Measurements from ENCODE around the gene CADM2.

The CADM2 gene

DNA sequence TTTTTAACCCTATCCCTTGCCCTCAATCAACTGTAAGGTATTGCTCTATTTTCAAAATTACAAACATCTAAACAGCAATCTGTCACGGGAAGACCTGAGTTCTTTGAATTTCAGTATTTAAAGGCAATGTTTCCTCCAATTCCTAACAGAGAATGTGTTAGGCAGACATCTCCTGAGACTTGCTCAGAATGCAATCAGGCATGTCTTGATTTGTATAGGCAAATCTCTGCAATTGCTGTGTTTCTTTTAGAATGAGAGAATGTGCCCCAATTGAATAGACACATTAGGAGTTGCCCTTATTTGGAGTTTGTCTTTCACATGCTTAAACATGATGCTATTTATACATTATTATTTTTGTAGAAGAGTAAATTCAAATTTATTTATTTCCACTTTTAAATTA, 205.6 kb downstream of the CADM2 start:
- H3K27me3 ChIP-seq (ENCODE audit: control insufficient read depth in 1 of 2, insufficient read depth in 2 of 2, low read length in 2 of 2), result no peaks in the 10 kb centered on the region
- no peak overlapping the region for H3K27ac ChIP-seq (ENCODE audit: low read depth, low read length)
- H3K9me3 ChIP-seq (ENCODE audit: control insufficient read depth in 1 of 2, low read length in 2 of 2), result no peaks in the 10 kb centered on the region
- no peaks in the 10 kb centered on the region for H3K36me3 ChIP-seq (ENCODE audit: control insufficient read depth in 1 of 2, insufficient read depth in 2 of 2, low read length in 2 of 2)
- H3K4me1 ChIP-seq (ENCODE audit: control insufficient read depth in 1 of 2, insufficient read depth in 2 of 2, low read length in 2 of 2), result no peaks in the 10 kb centered on the region
- no peak overlapping the region for H3K9ac ChIP-seq (ENCODE audit: low read depth in 1 of 2, low read length in 2 of 2)
- H3K4me3 ChIP-seq (ENCODE audit: low read depth in 1 of 2, low read length in 2 of 2), result no peak overlapping the region

DNA sequence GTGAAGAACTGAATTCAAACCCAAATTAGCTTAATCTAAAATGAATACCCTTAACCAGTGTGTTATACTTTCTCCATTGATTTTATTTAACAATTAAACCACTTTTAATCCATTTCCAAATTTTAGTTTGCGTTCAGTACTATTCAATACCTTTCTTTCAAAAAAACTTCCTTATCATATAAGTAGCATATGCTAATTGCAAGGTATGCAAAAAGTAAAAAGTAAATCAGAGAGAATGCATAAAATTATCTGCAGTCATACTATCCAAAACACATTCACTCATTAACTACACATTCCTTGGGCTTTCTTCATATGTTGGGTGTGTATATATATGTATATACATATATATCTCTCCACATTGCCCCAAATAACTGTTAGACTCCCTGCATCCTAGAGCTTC, 208.8 kb downstream of the CADM2 start:
- no peaks in the 10 kb centered on the region for H3K27me3 ChIP-seq (ENCODE audit: control insufficient read depth in 1 of 2, insufficient read depth in 2 of 2, low read length in 2 of 2)
- H3K4me1 ChIP-seq (ENCODE audit: control insufficient read depth in 1 of 2, insufficient read depth in 2 of 2, low read length in 2 of 2), result no peaks in the 10 kb centered on the region
- peaks cover 0 to 2% of the 10 kb centered on the region in 2 donors for H3K9me3 ChIP-seq (ENCODE audit: control insufficient read depth in 1 of 2, low read length in 2 of 2)
- no peak overlapping the region for H3K9ac ChIP-seq (ENCODE audit: low read depth in 1 of 2, low read length in 2 of 2)
- no peaks in the 10 kb centered on the region for H3K36me3 ChIP-seq (ENCODE audit: control insufficient read depth in 1 of 2, insufficient read depth in 2 of 2, low read length in 2 of 2)
- no peak overlapping the region for H3K4me3 ChIP-seq (ENCODE audit: low read depth in 1 of 2, low read length in 2 of 2)
- no peak overlapping the region for H3K27ac ChIP-seq (ENCODE audit: low read depth, low read length)

GRCh38 chr3:85170646-85171045, 211.9 kb downstream of the CADM2 start:
- H3K27ac ChIP-seq (ENCODE audit: low read depth, low read length), result no peak overlapping the region

DNA sequence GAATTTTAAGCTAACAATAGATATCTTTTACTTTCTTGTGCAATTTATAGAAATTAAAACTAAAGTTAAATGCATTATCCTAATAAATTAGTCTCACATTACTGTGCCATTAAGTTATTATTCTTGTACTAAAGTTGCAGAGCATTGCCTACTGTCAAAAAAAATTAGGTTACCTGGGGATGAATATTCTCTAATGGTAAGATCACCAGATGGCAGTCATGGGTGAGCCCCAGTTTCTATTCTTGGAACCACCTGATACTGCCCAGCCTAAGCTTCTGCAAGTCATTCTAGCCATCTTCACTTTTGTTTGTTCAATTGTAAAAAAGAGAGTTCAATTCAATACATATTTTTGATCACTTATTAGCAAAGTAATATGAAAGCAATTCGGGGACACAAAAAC, 213.2 kb downstream of the CADM2 start:
- Histone ChIP-seq H3K36me3 (ENCODE audit: control insufficient read depth in 1 of 2, insufficient read depth in 2 of 2, low read length in 2 of 2) (no peaks in the 10 kb centered on the region), H3K27me3 (ENCODE audit: control insufficient read depth in 1 of 2, insufficient read depth in 2 of 2, low read length in 2 of 2) (no peaks in the 10 kb centered on the region), H3K4me1 (ENCODE audit: control insufficient read depth in 1 of 2, insufficient read depth in 2 of 2, low read length in 2 of 2) (no peaks in the 10 kb centered on the region), H3K9ac (ENCODE audit: low read depth in 1 of 2, low read length in 2 of 2) (no peak overlapping the region), H3K4me3 (ENCODE audit: low read depth in 1 of 2, low read length in 2 of 2) (no peak overlapping the region), H3K27ac (ENCODE audit: low read depth, low read length) (no peak overlapping the region), H3K9me3 (ENCODE audit: control insufficient read depth in 1 of 2, low read length in 2 of 2) (peaks cover 0 to 2% of the 10 kb centered on the region in 2 donors)

More at GRCh38 chr3:85170646-85171045, 211.9 kb downstream of the CADM2 start:
- no peaks in the 10 kb centered on the region for H3K36me3 ChIP-seq (ENCODE audit: control insufficient read depth in 1 of 2, insufficient read depth in 2 of 2, low read length in 2 of 2)
- no peak overlapping the region for H3K4me3 ChIP-seq (ENCODE audit: low read depth in 1 of 2, low read length in 2 of 2)
- no peak overlapping the region for H3K9ac ChIP-seq (ENCODE audit: low read depth in 1 of 2, low read length in 2 of 2)
- H3K9me3 ChIP-seq (ENCODE audit: control insufficient read depth in 1 of 2, low read length in 2 of 2), result peaks cover 0 to 2% of the 10 kb centered on the region in 2 donors
- H3K27me3 ChIP-seq (ENCODE audit: control insufficient read depth in 1 of 2, insufficient read depth in 2 of 2, low read length in 2 of 2), result no peaks in the 10 kb centered on the region
- H3K4me1 ChIP-seq (ENCODE audit: control insufficient read depth in 1 of 2, insufficient read depth in 2 of 2, low read length in 2 of 2), result no peaks in the 10 kb centered on the region

DNA sequence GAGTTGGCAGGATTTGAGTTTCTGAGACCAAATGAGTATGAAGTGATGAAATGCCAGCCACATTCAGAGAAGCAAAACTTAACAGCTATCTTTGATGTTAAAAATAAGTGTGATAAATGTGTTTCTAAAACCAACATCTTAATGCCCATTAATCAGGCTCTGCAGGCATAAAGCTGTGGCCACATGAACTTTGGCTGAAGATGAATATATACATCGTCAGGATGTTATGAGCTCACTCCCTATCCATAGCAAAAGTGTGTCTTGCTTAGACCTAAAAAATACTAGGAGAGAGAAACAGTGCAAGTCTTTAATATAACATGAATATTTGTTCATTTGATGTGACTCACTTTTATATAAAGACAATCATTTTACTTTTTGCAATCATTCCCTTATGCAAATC, 218.0 kb downstream of the CADM2 start:
- Histone ChIP-seq H3K4me1 (ENCODE audit: control insufficient read depth in 1 of 2, insufficient read depth in 2 of 2, low read length in 2 of 2) (no peaks in the 10 kb centered on the region), H3K9me3 (ENCODE audit: control insufficient read depth in 1 of 2, low read length in 2 of 2) (no peaks in the 10 kb centered on the region), H3K9ac (ENCODE audit: low read depth in 1 of 2, low read length in 2 of 2) (no peak overlapping the region), H3K4me3 (ENCODE audit: low read depth in 1 of 2, low read length in 2 of 2) (no peak overlapping the region), H3K27me3 (ENCODE audit: control insufficient read depth in 1 of 2, insufficient read depth in 2 of 2, low read length in 2 of 2) (no peaks in the 10 kb centered on the region), H3K27ac (ENCODE audit: low read depth, low read length) (no peak overlapping the region), H3K36me3 (ENCODE audit: control insufficient read depth in 1 of 2, insufficient read depth in 2 of 2, low read length in 2 of 2) (no peaks in the 10 kb centered on the region)

- H3K27me3 ChIP-seq (ENCODE audit: control insufficient read depth in 1 of 2, insufficient read depth in 2 of 2, low read length in 2 of 2), result no peaks in the 10 kb centered on the region
- H3K9ac ChIP-seq (ENCODE audit: low read depth in 1 of 2, low read length in 2 of 2), result no peak overlapping the region
- no peaks in the 10 kb centered on the region for H3K36me3 ChIP-seq (ENCODE audit: control insufficient read depth in 1 of 2, insufficient read depth in 2 of 2, low read length in 2 of 2)
- H3K4me1 ChIP-seq (ENCODE audit: control insufficient read depth in 1 of 2, insufficient read depth in 2 of 2, low read length in 2 of 2), result no peaks in the 10 kb centered on the region
- H3K27ac ChIP-seq (ENCODE audit: low read depth, low read length), result no peak overlapping the region
- H3K4me3 ChIP-seq (ENCODE audit: low read depth in 1 of 2, low read length in 2 of 2), result no peak overlapping the region
- H3K9me3 ChIP-seq (ENCODE audit: control insufficient read depth in 1 of 2, low read length in 2 of 2), result no peaks in the 10 kb centered on the region
These were observed 224.4 kb downstream of the CADM2 start for GRCh38 chr3:85182975-85183752.

GRCh38 chr3:85185495-85185894, 226.7 kb downstream of the CADM2 start:
- Histone ChIP-seq H3K4me1 (ENCODE audit: control insufficient read depth in 1 of 2, insufficient read depth in 2 of 2, low read length in 2 of 2) (no peaks in the 10 kb centered on the region), H3K36me3 (ENCODE audit: control insufficient read depth in 1 of 2, insufficient read depth in 2 of 2, low read length in 2 of 2) (no peaks in the 10 kb centered on the region), H3K4me3 (ENCODE audit: low read depth in 1 of 2, low read length in 2 of 2) (no peak overlapping the region), H3K27ac (ENCODE audit: low read depth, low read length) (no peak overlapping the region), H3K9ac (ENCODE audit: low read depth in 1 of 2, low read length in 2 of 2) (no peak overlapping the region), H3K27me3 (ENCODE audit: control insufficient read depth in 1 of 2, insufficient read depth in 2 of 2, low read length in 2 of 2) (no peaks in the 10 kb centered on the region), H3K9me3 (ENCODE audit: control insufficient read depth in 1 of 2, low read length in 2 of 2) (no peaks in the 10 kb centered on the region)

DNA sequence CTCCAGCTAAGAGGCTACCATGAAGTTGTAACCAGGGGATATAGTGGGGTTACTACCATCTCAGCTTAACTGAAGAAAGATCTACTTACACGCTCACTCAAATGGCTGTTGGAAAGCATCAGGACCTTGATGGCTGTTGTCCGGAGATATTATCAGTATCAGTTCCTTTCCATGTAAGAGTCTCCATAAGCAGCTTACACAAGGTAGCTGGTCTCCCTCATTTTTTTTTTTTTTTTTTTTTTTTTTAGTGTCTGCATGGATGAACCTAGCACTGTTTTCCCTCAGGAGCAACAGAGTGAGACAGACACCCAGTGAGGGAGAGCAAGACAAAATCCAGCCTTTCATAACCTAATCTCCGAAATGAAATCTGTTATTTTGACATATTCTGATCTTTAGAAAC, 230.9 kb downstream of the CADM2 start:
- H3K4me3 ChIP-seq (ENCODE audit: low read depth in 1 of 2, low read length in 2 of 2), result no peak overlapping the region
- H3K4me1 ChIP-seq (ENCODE audit: control insufficient read depth in 1 of 2, insufficient read depth in 2 of 2, low read length in 2 of 2), result no peaks in the 10 kb centered on the region
- H3K9ac ChIP-seq (ENCODE audit: low read depth in 1 of 2, low read length in 2 of 2), result no peak overlapping the region
- H3K9me3 ChIP-seq (ENCODE audit: control insufficient read depth in 1 of 2, low read length in 2 of 2), result no peaks in the 10 kb centered on the region
- no peak overlapping the region for H3K27ac ChIP-seq (ENCODE audit: low read depth, low read length)
- no peaks in the 10 kb centered on the region for H3K36me3 ChIP-seq (ENCODE audit: control insufficient read depth in 1 of 2, insufficient read depth in 2 of 2, low read length in 2 of 2)
- no peaks in the 10 kb centered on the region for H3K27me3 ChIP-seq (ENCODE audit: control insufficient read depth in 1 of 2, insufficient read depth in 2 of 2, low read length in 2 of 2)

DNA sequence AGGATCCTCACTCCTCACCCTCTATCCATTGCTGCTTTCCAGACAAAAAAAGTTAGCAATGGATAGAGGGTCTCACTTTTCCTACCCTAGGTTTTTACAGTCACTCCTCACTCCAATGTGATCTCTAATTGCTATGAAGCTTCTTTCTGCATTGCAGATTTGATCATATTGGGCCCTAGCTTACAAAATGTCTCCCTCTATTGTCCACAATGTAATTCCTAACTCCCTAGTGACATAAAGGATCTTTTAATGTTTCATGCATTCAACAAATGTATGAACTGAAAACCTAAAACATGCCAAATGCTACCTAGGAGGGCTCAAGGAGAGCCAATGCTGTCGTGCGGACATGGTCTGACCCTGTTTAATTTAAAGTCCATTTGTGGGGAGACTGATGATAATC, 234.8 kb downstream of the CADM2 start:
- Histone ChIP-seq H3K27ac (ENCODE audit: low read depth, low read length) (no peak overlapping the region), H3K4me3 (ENCODE audit: low read depth in 1 of 2, low read length in 2 of 2) (no peak overlapping the region), H3K36me3 (ENCODE audit: control insufficient read depth in 1 of 2, insufficient read depth in 2 of 2, low read length in 2 of 2) (no peaks in the 10 kb centered on the region), H3K9ac (ENCODE audit: low read depth in 1 of 2, low read length in 2 of 2) (no peak overlapping the region), H3K4me1 (ENCODE audit: control insufficient read depth in 1 of 2, insufficient read depth in 2 of 2, low read length in 2 of 2) (no peaks in the 10 kb centered on the region), H3K9me3 (ENCODE audit: control insufficient read depth in 1 of 2, low read length in 2 of 2) (no peaks in the 10 kb centered on the region), H3K27me3 (ENCODE audit: control insufficient read depth in 1 of 2, insufficient read depth in 2 of 2, low read length in 2 of 2) (no peaks in the 10 kb centered on the region)

GRCh38 chr3:85208650-85209049, 249.9 kb downstream of the CADM2 start:
- Histone ChIP-seq H3K9me3 (ENCODE audit: control insufficient read depth in 1 of 2, low read length in 2 of 2) (peaks cover 0 to 6% of the 10 kb centered on the region in 2 donors), H3K9ac (ENCODE audit: low read depth in 1 of 2, low read length in 2 of 2) (no peak overlapping the region), H3K27ac (ENCODE audit: low read depth, low read length) (no peak overlapping the region), H3K4me3 (ENCODE audit: low read depth in 1 of 2, low read length in 2 of 2) (no peak overlapping the region), H3K36me3 (ENCODE audit: control insufficient read depth in 1 of 2, insufficient read depth in 2 of 2, low read length in 2 of 2) (no peaks in the 10 kb centered on the region), H3K27me3 (ENCODE audit: control insufficient read depth in 1 of 2, insufficient read depth in 2 of 2, low read length in 2 of 2) (no peaks in the 10 kb centered on the region), H3K4me1 (ENCODE audit: control insufficient read depth in 1 of 2, insufficient read depth in 2 of 2, low read length in 2 of 2) (no peaks in the 10 kb centered on the region)
